ENCODE measurements around the gene HYAL2.

The HYAL2 gene

DNA sequence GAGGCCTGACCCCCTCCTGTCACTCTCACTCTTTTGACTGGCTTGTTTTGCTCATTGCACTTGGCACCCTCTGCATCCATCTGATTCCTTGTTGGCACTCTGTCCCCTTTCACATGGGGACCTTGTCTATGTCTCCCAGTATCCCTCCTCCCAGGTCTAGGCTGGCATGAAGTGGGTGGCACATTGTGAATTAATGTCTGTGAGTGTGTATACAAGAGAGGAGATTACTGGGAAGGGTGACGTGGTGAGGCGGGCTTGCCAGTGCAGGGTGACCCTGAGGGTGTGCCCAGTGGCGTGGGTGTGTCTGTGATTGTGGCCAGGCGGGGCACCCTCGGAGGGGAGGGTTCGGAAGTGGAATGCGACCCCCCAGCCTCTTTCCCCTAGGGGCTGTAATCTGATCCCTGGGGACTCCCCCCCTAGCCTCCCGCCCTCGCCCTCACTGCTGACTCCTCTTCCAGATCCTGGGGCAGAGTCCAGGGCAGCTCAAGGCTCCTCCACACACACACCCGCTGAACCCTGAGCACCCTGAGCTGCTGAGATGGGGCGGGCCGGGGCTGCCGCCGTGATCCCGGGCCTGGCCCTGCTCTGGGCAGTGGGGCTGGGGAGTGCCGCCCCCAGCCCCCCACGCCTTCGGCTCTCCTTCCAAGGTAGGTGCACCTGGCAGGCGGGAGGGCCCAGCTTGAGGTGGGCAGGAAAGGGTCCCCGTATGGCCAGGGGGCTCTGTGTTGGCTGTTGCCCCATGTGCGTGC is 53.7 kb downstream of the HYAL2 start, which contains the start of gene SEMA3B:
Gene SEMA3B (plus strand): TSS at position 445 of the 749 bp plus-strand sequence. CDS start 94 bp downstream, at position 539.
- TF ChIP-seq SIN3A (IDR thresholded peaks at IDR 0.05; ENCODE audit: borderline replicate concordance, insufficient read depth, low read length) (no peak), TAF1 (IDR thresholded peaks at IDR 0.05; ENCODE audit: borderline replicate concordance, insufficient read depth, low read length) (no peak), FOXP2 (optimal IDR thresholded peaks at IDR 0.05; ENCODE audit: borderline replicate concordance, extremely low read depth, extremely low read length, insufficient read depth) (no peak), POLR2AphosphoS5 (IDR thresholded peaks at IDR 0.05; ENCODE audit: low read depth, low read length) (no peak)
- TF ChIP-seq, protein P1, sequence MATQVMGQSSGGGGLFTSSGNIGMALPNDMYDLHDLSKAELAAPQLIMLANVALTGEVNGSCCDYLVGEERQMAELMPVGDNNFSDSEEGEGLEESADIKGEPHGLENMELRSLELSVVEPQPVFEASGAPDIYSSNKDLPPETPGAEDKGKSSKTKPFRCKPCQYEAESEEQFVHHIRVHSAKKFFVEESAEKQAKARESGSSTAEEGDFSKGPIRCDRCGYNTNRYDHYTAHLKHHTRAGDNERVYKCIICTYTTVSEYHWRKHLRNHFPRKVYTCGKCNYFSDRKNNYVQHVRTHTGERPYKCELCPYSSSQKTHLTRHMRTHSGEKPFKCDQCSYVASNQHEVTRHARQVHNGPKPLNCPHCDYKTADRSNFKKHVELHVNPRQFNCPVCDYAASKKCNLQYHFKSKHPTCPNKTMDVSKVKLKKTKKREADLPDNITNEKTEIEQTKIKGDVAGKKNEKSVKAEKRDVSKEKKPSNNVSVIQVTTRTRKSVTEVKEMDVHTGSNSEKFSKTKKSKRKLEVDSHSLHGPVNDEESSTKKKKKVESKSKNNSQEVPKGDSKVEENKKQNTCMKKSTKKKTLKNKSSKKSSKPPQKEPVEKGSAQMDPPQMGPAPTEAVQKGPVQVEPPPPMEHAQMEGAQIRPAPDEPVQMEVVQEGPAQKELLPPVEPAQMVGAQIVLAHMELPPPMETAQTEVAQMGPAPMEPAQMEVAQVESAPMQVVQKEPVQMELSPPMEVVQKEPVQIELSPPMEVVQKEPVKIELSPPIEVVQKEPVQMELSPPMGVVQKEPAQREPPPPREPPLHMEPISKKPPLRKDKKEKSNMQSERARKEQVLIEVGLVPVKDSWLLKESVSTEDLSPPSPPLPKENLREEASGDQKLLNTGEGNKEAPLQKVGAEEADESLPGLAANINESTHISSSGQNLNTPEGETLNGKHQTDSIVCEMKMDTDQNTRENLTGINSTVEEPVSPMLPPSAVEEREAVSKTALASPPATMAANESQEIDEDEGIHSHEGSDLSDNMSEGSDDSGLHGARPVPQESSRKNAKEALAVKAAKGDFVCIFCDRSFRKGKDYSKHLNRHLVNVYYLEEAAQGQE (IDR thresholded peaks at IDR 0.05; ENCODE audit: insufficient read depth in 1 of 2, low read depth in 2 of 2, low read length in 2 of 2), result no peak

DNA sequence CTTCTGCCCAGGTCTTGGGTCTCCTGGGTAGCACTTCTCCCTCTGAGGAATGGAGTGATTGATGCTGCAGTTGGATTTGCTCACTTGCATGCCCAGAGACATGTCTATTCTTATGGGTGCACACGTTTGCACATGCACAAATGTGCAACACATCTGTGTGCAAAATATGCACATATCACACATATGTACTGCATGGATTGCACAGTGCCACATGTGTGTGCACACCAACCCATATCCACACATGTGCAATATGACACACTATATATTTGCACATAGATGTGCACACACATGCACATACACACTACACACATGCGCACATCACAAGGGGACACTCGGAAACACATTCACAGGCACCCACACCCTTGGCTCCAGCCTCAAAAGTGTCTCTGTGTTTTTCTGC is 54.3 kb downstream of the HYAL2 start:
- TF ChIP-seq SIN3A (IDR thresholded peaks at IDR 0.05; ENCODE audit: borderline replicate concordance, insufficient read depth, low read length) (no peak), POLR2AphosphoS5 (IDR thresholded peaks at IDR 0.05; ENCODE audit: low read depth, low read length) (no peak), TAF1 (IDR thresholded peaks at IDR 0.05; ENCODE audit: borderline replicate concordance, insufficient read depth, low read length) (no peak), FOXP2 (optimal IDR thresholded peaks at IDR 0.05; ENCODE audit: borderline replicate concordance, extremely low read depth, extremely low read length, insufficient read depth) (no peak)
- TF ChIP-seq, protein P1 (IDR thresholded peaks at IDR 0.05; ENCODE audit: insufficient read depth in 1 of 2, low read depth in 2 of 2, low read length in 2 of 2), result no peak
